ENCODE data around the gene NASP. TPM values are rescaled to one million over a fixed set of nuclear protein-coding genes. Genes with fewer than 3 reads are reported as not detected.
A peak's percentile ranks its signal among the peaks of the same experiment; 100 is the strongest.

Gene NASP
- total RNA-seq = 76.9 and 125 TPM in 2 replicates

DNA sequence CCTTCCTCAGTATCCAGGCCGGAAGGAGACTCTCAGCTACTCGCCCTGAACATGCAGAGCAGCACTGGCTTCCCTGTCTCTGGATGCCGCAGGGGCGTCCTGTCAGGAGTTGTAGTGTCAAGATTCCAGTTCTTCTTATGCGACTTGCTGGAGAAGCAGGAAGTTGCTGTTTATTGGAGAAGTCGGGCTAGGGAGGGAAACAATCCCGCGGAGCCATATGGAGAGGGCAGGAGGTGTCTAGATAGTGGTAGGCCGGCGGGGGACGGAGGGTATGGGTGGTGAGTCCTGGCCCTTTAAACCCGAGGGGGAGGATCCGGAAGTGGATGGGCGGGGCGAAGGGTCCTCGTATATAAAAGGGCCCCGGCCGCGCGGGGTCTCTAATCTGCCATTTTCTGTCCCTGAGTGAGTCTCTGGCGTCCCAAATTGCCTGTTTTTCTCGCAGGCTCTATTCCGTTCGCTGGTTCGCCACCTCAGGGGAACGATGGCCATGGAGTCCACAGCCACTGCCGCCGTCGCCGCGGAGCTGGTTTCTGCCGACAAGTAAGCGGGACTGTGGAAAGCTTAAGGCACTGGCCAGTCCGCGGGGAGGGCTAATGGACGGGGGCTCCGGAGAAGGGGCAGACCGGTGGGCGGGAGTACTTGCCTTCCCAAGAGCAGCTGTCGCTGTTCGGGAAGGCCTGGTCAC, at the start of gene NASP:
Gene NASP (plus strand): TSS at position 376 of the 685 bp plus-strand sequence. CDS start 106 bp downstream, at position 482.
- DNase-seq (ENCODE audit: low read depth, low spot score) = peak; percentile 37

GRCh38 chr1:45535988-45536766, 47.7 kb upstream of the NASP start:
- no peak for DNase-seq (ENCODE audit: low read depth, low spot score)

DNA sequence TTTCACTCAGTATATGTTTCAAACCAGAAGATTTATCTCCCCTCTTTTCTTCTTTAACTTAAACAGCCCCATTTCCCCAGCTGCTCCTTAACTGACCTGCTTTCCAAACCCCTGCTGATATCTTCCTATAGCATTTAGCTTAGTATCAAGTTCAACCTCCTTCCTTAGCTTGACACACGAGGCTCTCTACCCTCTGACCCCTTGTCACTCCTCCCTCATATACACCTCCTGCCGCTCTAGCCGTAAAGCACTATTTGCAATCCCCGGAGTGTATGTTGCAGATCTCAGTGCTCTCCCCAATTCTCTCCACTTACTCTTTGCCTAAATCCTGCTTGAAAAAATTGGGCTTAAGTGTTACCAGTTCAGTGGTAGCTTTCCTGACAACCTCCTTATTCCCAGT, 47.0 kb upstream of the NASP start:
- DNase-seq (ENCODE audit: low read depth, low spot score) = no peak

GRCh38 chr1:45541193-45541592, 42.6 kb upstream of the NASP start:
- DNase-seq (ENCODE audit: low read depth, low spot score) = no peak

DNA sequence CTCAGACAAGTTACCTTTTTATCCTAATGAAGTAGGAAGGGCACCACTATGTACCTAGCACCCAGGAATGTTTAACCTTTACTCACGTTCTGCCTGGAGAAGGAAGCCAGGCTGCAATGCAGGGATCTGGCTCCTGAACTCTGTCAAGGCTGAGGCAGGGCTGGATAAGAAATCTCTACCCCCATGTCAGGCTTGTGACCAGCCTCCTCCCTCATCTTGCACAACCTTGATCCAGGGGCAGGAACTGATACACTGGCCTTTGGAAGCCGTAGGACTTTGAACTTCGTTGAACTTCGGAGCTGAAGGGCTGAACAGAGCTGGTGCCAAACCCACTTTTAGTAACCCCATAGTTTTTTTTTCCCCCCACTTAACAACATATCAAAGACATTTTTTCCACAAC, 41.2 kb upstream of the NASP start:
- DNase-seq (ENCODE audit: low read depth, low spot score) = no peak

DNA sequence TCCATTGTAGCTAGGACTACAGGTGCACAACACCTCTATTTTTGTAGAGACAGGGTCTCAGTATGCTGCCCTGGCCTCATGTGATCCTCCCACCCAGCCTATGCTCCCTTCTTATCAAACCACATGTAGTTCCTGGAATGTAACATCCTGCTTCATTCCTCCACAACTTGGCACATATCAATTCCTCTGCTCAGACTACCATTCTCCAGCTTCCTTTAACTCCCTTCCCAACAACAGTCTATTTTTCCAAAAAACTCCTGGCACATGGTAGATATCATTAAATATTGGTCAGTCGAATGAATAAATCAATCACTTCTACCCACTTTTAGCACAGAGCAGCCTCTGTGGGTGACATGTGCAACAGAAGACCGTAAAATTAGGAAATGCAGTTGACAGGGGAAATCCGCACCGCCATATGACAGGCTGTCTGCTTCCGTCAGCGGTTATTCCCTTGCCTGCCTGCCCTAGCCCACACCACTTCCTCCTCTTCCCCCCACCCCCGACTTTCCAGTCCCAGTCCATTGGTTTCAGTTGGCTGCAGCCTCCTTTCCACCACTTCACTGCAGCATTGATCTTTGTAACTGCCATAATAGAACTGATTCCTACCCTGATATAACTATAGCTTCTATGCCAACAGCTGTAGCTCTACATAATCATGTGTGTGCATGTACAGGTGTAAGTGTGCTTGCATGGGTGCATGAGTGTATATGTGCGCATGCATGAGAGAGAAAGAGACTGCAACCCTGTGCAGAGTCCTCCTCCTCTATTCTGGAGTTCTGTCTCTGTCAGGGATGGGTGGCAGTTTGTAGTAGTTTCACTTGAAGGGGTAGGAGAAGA, 40.0 kb upstream of the NASP start:
- DNase-seq (ENCODE audit: low read depth, low spot score) = peak; percentile 54

DNA sequence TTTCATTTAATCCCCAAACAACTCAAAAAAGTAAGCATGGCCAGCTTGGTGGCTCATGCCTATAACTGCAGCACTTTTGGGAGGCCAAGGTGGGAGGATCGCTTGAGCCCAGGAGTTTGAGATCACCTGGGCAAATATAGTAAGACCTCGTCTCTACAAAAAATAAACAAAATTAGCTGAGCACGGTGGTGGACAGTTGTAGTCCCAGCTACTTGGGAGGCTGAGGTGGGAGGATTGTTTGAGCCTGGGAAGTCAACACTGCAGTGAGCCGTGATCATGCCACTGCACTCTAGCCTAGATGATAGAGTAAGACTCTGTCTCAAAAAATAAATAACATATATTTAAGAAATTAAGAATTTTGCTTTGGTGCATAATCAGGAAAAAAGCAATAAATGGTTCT, 39.3 kb upstream of the NASP start:
- no peak for DNase-seq (ENCODE audit: low read depth, low spot score)

GRCh38 chr1:45545019-45545493, 38.8 kb upstream of the NASP start:
- DNase-seq (ENCODE audit: low read depth, low spot score) = no peak

- no peak for DNase-seq (ENCODE audit: low read depth, low spot score)
Observed at GRCh38 chr1:45545553-45546310, 38.1 kb upstream of the NASP start.

GRCh38 chr1:45550401-45551351, 33.2 kb upstream of the NASP start, which contains the start of gene AKR1A1:
Gene AKR1A1 (plus strand): TSS chr1:45550826. CDS start chr1:45561795, 10,969 bp downstream.
- DNase-seq (ENCODE audit: low read depth, low spot score) = peak; percentile 41

GRCh38 chr1:45551684-45552083, 32.2 kb upstream of the NASP start:
- DNase-seq (ENCODE audit: low read depth, low spot score) = no peak

GRCh38 chr1:45552331-45552730, 31.5 kb upstream of the NASP start:
- no peak for DNase-seq (ENCODE audit: low read depth, low spot score)

- DNase-seq (ENCODE audit: low read depth, low spot score) = no peak
Observed at GRCh38 chr1:45554198-45554597, 29.6 kb upstream of the NASP start.

- no peak for DNase-seq (ENCODE audit: low read depth, low spot score)
Observed at GRCh38 chr1:45557422-45557944, 26.4 kb upstream of the NASP start.

DNA sequence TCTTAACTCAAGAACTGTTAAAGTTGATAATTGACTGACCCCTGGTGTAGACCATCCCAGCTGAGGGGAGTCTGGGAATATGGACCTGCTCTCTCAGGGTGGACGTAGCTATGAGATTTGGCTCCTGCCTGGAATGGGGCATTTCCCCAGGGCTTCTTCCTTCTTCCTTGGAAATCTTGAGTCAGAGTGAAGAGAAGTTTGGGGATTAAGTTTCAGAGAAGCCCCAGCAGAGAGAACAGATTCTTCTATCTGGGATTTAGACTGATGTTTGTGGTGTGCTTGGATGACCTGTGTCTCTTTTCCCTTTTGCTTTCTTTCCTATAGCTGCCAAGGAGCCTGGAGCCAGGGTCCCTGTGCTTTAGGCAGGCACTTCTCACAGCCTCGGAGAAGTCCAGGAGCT, 20.0 kb upstream of the NASP start:
- DNase-seq (ENCODE audit: low read depth, low spot score) = no peak

DNA sequence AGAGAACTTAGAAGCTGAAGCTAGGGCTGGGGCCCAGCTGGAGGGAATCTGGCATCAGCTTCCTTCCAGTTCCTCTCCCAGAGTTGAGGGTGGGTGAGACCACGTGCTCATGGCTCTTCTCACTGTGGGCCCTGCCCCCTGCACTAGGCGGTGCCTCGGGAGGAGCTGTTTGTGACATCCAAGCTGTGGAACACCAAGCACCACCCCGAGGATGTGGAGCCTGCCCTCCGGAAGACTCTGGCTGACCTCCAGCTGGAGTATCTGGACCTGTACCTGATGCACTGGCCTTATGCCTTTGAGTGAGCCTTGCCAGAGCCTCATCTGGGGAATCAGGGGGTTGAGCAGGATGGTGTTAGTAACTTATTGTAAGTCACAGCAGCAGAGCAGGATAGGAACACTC, 17.1 kb upstream of the NASP start:
- no peak for DNase-seq (ENCODE audit: low read depth, low spot score)

GRCh38 chr1:45567911-45568310, 15.9 kb upstream of the NASP start:
- DNase-seq (ENCODE audit: low read depth, low spot score) = no peak

GRCh38 chr1:45568421-45568820, 15.4 kb upstream of the NASP start:
- DNase-seq (ENCODE audit: low read depth, low spot score) = no peak

DNA sequence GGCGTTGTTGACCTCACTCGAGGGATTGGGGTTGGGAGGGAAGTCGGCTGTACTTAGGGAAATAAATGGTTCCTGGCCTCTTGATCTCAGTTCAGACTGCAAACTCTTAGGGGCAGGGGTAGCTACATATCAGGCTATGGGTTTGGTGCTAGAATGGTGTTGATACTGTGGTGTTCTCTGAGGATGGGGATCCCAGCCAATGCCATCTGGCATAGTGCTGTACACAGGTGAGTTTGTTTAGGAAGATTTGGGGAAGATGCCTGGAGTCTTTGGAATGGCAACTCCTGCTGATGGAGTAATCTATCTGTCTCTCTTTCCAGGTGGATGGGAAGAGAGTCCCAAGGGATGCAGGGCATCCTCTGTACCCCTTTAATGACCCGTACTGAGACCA, 14.3 kb upstream of the NASP start:
- DNase-seq (ENCODE audit: low read depth, low spot score) = no peak

Data from pulmonary artery endothelial cell (primary cell).